H1 (cell line): ENCODE measurements around the gene CTCF. TPM values are rescaled to one million over a fixed set of nuclear protein-coding genes. Genes with fewer than 3 reads are reported as not detected.

Experiments
- CTCF ChIA-PET: fragments of 300-600 bp; sonication (Branson Sonifier 250); formaldehyde crosslinking; loops from one replicate; lab custom pipeline; 2021; ENCODE audit not compliant: partially characterized antibody; lab: Charles Lee
- POLR2A ChIA-PET: fragments of 300-600 bp; sonication (Branson Sonifier 250); formaldehyde crosslinking; loops from one replicate; lab custom pipeline; 2021; ENCODE audit warnings: inconsistent platforms; ENCODE audit not compliant: partially characterized antibody; lab: Charles Lee
- DNase-seq, 2 experiments: peaks; one replicate each; pipeline versions ENCODE4 v3.0.0 to v3.0.0-alpha.2; 2010 to 2022; ENCODE audit warnings: low spot score in 2 of 2, low read depth in 1 of 2, mixed read lengths in 1 of 2
- FAIRE-seq: peaks from 2 replicates; lab custom pipeline; 2011; peaks lifted over from hg19 to GRCh38; lab: Jason Lieb, UNC
- H2AFZ ChIP-seq: 2 replicates; pipeline ENCODE4 v1.8.1; 2012; ENCODE audit warnings: low read length, inconsistent platforms
- H2AK5ac ChIP-seq: 2 replicates; pipeline ENCODE4 v1.6.1; 2013; ENCODE audit warnings: low read depth, low read length
- H2BK120ac ChIP-seq: replicated peaks from 2 replicates; pipeline ENCODE3; 2013; ENCODE audit warnings: low read depth, low read length, inconsistent platforms
- H2BK12ac ChIP-seq: 2 replicates; pipeline ENCODE4 v1.6.1; 2013; ENCODE audit warnings: low read depth, low read length
- H2BK15ac ChIP-seq: 2 replicates; pipeline ENCODE4 v1.6.1; 2013; ENCODE audit warnings: low read length
- H2BK20ac ChIP-seq: 2 replicates; pipeline ENCODE4 v1.6.1; 2013; ENCODE audit warnings: low read length
- H2BK5ac ChIP-seq: 2 replicates; pipeline ENCODE4 v1.6.1; 2013; ENCODE audit warnings: low read depth, low read length
- H3K14ac ChIP-seq: 2 replicates; pipeline ENCODE4 v1.6.1; 2013; ENCODE audit warnings: inconsistent platforms; ENCODE audit not compliant: insufficient read length
- H3K18ac ChIP-seq: 2 replicates; pipeline ENCODE4 v1.6.1; 2013; ENCODE audit warnings: low read length; ENCODE audit errors: extremely low read depth
- H3K23ac ChIP-seq: 2 replicates; pipeline ENCODE4 v1.6.1; 2013; ENCODE audit warnings: inconsistent platforms; ENCODE audit not compliant: insufficient read length
- H3K23me2 ChIP-seq: 2 replicates; pipeline ENCODE4 v1.6.1; 2013; ENCODE audit warnings: low read depth, low read length
- H3K27ac ChIP-seq: 2 replicates; pipeline ENCODE4 v1.6.1; 2011; ENCODE audit warnings: low read depth, low read length, inconsistent platforms
- H3K27me3 ChIP-seq, 4 experiments: replicated peaks in 1 of 4; 1 replicate in 1 of 4; 2 replicates in 3 of 4; pipeline versions ENCODE4 v1.6.1 to v1.8.1; 2011 to 2013; ENCODE audit warnings: low read length in 3 of 4, mild to moderate bottlenecking in 3 of 4, inconsistent platforms in 2 of 4, mixed read lengths in 2 of 4, moderate library complexity in 1 of 4; ENCODE audit not compliant: control insufficient read depth in 3 of 4, insufficient read depth in 3 of 4; ENCODE audit errors: extremely low read depth in 1 of 4
- H3K36me3 ChIP-seq, 4 experiments: 2 replicates each; pipeline versions ENCODE4 v1.6.1 to v1.8.1; 2011 to 2013; ENCODE audit warnings: mild to moderate bottlenecking in 4 of 4, low read length in 3 of 4, moderate library complexity in 2 of 4, control low read depth in 1 of 4, inconsistent platforms in 1 of 4; ENCODE audit not compliant: insufficient read depth in 4 of 4, control insufficient read depth in 2 of 4
- H3K4ac ChIP-seq: replicated peaks from 2 replicates; pipeline ENCODE3; 2013; ENCODE audit warnings: low read length, low read depth, mixed read lengths, inconsistent platforms; ENCODE audit not compliant: insufficient read length
- H3K4me1 ChIP-seq, 4 experiments: replicated peaks in 1 of 4; 1 replicate in 1 of 4; 2 replicates in 3 of 4; pipeline versions ENCODE4 v1.6.1 to v1.8.1; 2011 to 2013; ENCODE audit warnings: low read length in 3 of 4, inconsistent platforms in 2 of 4, mixed read lengths in 1 of 4; ENCODE audit not compliant: insufficient read depth in 4 of 4, control insufficient read depth in 3 of 4
- H3K4me2 ChIP-seq, 2 experiments: 2 replicates each; pipeline versions ENCODE4 v1.6.1 to v1.8.1; 2011 to 2013; ENCODE audit warnings: low read depth in 2 of 2, low read length in 2 of 2, control low read depth in 1 of 2, inconsistent platforms in 1 of 2, mild to moderate bottlenecking in 1 of 2; ENCODE audit not compliant: insufficient read depth in 1 of 2
- H3K4me3 ChIP-seq, 4 experiments: fragments of 200-600, 300-600 bp in 1 of 4; sonication (generic), shearing (Covaris generic), sonication (Bioruptor Twin) in 1 of 4; 2 replicates each; pipeline versions ENCODE4 v1.5.1 to v1.8.1; 2011 to 2016; ENCODE audit warnings: low read length in 4 of 4, low read depth in 3 of 4, control low read depth in 2 of 4, inconsistent platforms in 2 of 4, mild to moderate bottlenecking in 2 of 4, mixed read lengths in 1 of 4, moderate library complexity in 1 of 4; ENCODE audit not compliant: insufficient read depth in 2 of 4; ENCODE audit errors: extremely low read depth in 1 of 4
- H3K56ac ChIP-seq: replicated peaks from 2 replicates; pipeline ENCODE3; 2013; ENCODE audit warnings: low read depth, mild to moderate bottlenecking, mixed read lengths, low read length, inconsistent platforms; ENCODE audit not compliant: insufficient read length
- H3K79me1 ChIP-seq: 2 replicates; pipeline ENCODE4 v1.6.1; 2013; ENCODE audit warnings: low read depth, low read length, control low read depth
- H3K79me2 ChIP-seq, 2 experiments: 2 replicates each; pipeline versions ENCODE4 v1.6.1 to v1.8.1; 2012 to 2013; ENCODE audit warnings: low read length in 2 of 2, mild to moderate bottlenecking in 2 of 2, inconsistent platforms in 1 of 2; ENCODE audit not compliant: insufficient read depth in 2 of 2, control insufficient read depth in 1 of 2
- H3K9ac ChIP-seq, 4 experiments: replicated peaks in 1 of 4; 1 replicate in 1 of 4; 2 replicates in 3 of 4; pipeline versions ENCODE4 v1.6.1 to v1.8.1; 2011 to 2013; ENCODE audit warnings: low read depth in 3 of 4, low read length in 3 of 4, control low read depth in 2 of 4, mild to moderate bottlenecking in 2 of 4, moderate library complexity in 2 of 4, inconsistent platforms in 1 of 4; ENCODE audit errors: extremely low read depth in 1 of 4
- H3K9me3 ChIP-seq, 2 experiments: 2 replicates each; pipeline versions ENCODE4 v1.6.1 to v1.8.1; 2012 to 2013; ENCODE audit warnings: mild to moderate bottlenecking in 2 of 2, moderate library complexity in 2 of 2, control low read depth in 1 of 2, inconsistent platforms in 1 of 2, low read depth in 1 of 2, low read length in 1 of 2, mixed read lengths in 1 of 2; ENCODE audit not compliant: insufficient read depth in 2 of 2
- H4K20me1 ChIP-seq, 2 experiments: replicated peaks in 1 of 2; 2 replicates each; pipeline versions ENCODE3 to v1.8.1; 2011 to 2013; ENCODE audit warnings: inconsistent platforms in 2 of 2, low read length in 2 of 2, mild to moderate bottlenecking in 1 of 2; ENCODE audit not compliant: insufficient read depth in 2 of 2, control insufficient read depth in 1 of 2
- H4K5ac ChIP-seq: 2 replicates; pipeline ENCODE4 v1.6.1; 2013; ENCODE audit warnings: low read length, low read depth, mixed read lengths, inconsistent platforms; ENCODE audit not compliant: insufficient read length
- H4K8ac ChIP-seq: 2 replicates; pipeline ENCODE4 v1.8.0; 2013; ENCODE audit warnings: mild to moderate bottlenecking, moderate library complexity, low read length, inconsistent platforms; ENCODE audit not compliant: insufficient read depth; ENCODE audit errors: extremely low read depth
- H4K91ac ChIP-seq: replicated peaks from 2 replicates; pipeline ENCODE3; 2013; ENCODE audit warnings: low read length, mixed read lengths, inconsistent platforms; ENCODE audit not compliant: insufficient read length
- BACH1 ChIP-seq: IDR thresholded peaks from 2 replicates; pipeline ENCODE4 v1.6.1; 2012; ENCODE audit warnings: low read length, improper control_type of control experiment
- BCL11A ChIP-seq, 2 experiments: IDR thresholded peaks; one replicate each; pipeline ENCODE4 v1.6.1; 2011; ENCODE audit warnings: low read depth in 2 of 2, low read length in 2 of 2, mild to moderate bottlenecking in 2 of 2
- BRCA1 ChIP-seq: IDR thresholded peaks from 2 replicates; pipeline ENCODE4 v1.6.1; 2012; ENCODE audit warnings: low read depth, low read length, improper control_type of control experiment
- CBX5 ChIP-seq: fragments of 300-800, 300-1000 bp; sonication (generic); IDR thresholded peaks from 2 replicates; pipeline ENCODE4 v1.7.1; 2016; ENCODE audit warnings: antibody characterized with exemption, low read length, low read depth
- CHD1 ChIP-seq: IDR thresholded peaks from 2 replicates; pipeline ENCODE4 v1.6.1; 2012; ENCODE audit warnings: low read depth, low read length, improper control_type of control experiment
- HDAC2 ChIP-seq, 2 experiments: fragments of 300-600 bp in 1 of 2; sonication (generic) in 1 of 2; IDR thresholded peaks; 2 replicates each; pipeline ENCODE4 v1.6.1; 2011 to 2012; ENCODE audit warnings: low read depth in 2 of 2, low read length in 2 of 2, mild to moderate bottlenecking in 2 of 2, moderate library complexity in 2 of 2, borderline replicate concordance in 1 of 2, inconsistent platforms in 1 of 2
- HDAC6 ChIP-seq: IDR thresholded peaks from one replicate; pipeline ENCODE4 v1.7.1; 2012; ENCODE audit warnings: low read depth, mild to moderate bottlenecking, inconsistent platforms, low read length, moderate library complexity
- JUND ChIP-seq: IDR thresholded peaks from 2 replicates; pipeline ENCODE4 v1.6.1; 2011; ENCODE audit warnings: mild to moderate bottlenecking, improper control_type of control experiment, low read length
- KDM1A ChIP-seq: fragments of 200-600, 300-600 bp; sonication (generic); IDR thresholded peaks from 2 replicates; pipeline ENCODE4 v1.7.1; 2016; ENCODE audit warnings: mild to moderate bottlenecking, low read length, borderline replicate concordance
- MAFK ChIP-seq: IDR thresholded peaks from 2 replicates; pipeline ENCODE4 v1.6.1; 2012; ENCODE audit warnings: low read depth, mild to moderate bottlenecking, improper control_type of control experiment, low read length
- POLR2A ChIP-seq, 2 experiments: IDR thresholded peaks; 1 replicate in 1 of 2; 2 replicates in 1 of 2; pipeline ENCODE4 v1.6.1; 2011; ENCODE audit warnings: low read depth in 2 of 2, low read length in 2 of 2, mild to moderate bottlenecking in 2 of 2; ENCODE audit errors: control extremely low read depth in 1 of 2
- WGBS, 2 experiments: shearing (Covaris generic) in 1 of 2; methylation state at CpG; one replicate each; pipeline versions ENCODE4 v1.1.6 to v1.1.7; 2013 to 2015; ENCODE audit warnings: low lambda C conversion rate in 2 of 2, mixed read lengths in 2 of 2, inconsistent platforms in 1 of 2, low coverage in 1 of 2, missing lambda C conversion rate in 1 of 2; ENCODE audit not compliant: insufficient replicate concordance in 2 of 2, insufficient coverage in 1 of 2, insufficient read length in 1 of 2; ENCODE audit errors: extremely low coverage in 1 of 2, missing lambda C conversion rate in 1 of 2; 5-methylcytosine and 5-hydroxymethylcytosine counted together
- polyA plus RNA-seq, 7 experiments: library from polyadenylated mRNA; depleted of rRNA in 3 of 7; stranded (reverse) in 5 of 7; unstranded in 2 of 7; fragments of >200 nt in 5 of 7; fragments of 200-250 nt in 2 of 7; gene quantifications; 1 replicate in 5 of 7; 2 replicates in 1 of 7; 4 replicates in 1 of 7; pipeline versions ENCODE4 v1.2.1 to v1.2.3, GENCODE V29; 2011 to 2013; ENCODE audit warnings: missing spikeins in 2 of 7, mixed read lengths in 2 of 7
- total RNA-seq: library from RNA; stranded (reverse); fragmentation: NEBNext Ultra II Directional; extraction: Animal tissue kit (Norgen Biotek cat#: 25700); gene quantifications from 2 replicates; pipeline ENCODE4 v1.2.1, GENCODE V29; 2021

Gene CTCF
- total and polyA plus RNA-seq, 2 of the 8 experiments (the other 6 are each of a cell fraction or from before 2014, with no cell fraction given): 32.4 to 66.0 TPM

- no peak overlapping the region for H2BK12ac ChIP-seq
- no peak overlapping the region for H3K23ac ChIP-seq
- H3K27me3 ChIP-seq: no peaks in the 10 kb centered on the region
- no peak overlapping the region for H3K9ac ChIP-seq
- H3K4ac ChIP-seq: no peak overlapping the region
- no peak for FAIRE-seq
- no peaks in the 10 kb centered on the region for H3K4me1 ChIP-seq
- H3K79me2 ChIP-seq: peaks cover 0 to 3% of the 10 kb centered on the region in 2 experiments; a peak in 1 of 4 replicates
- no peak overlapping the region for H2BK5ac ChIP-seq
- no peak for DNase-seq
- no peak overlapping the region for H4K8ac ChIP-seq
- no peak overlapping the region for H3K4me2 ChIP-seq
- no peak overlapping the region for H3K56ac ChIP-seq
- H2BK120ac ChIP-seq: no peak overlapping the region
- H2BK20ac ChIP-seq: no peak overlapping the region
- peaks cover 3 to 16% (median 10%) of the 10 kb centered on the region in 4 experiments; a peak in 6 of 8 replicates for H3K36me3 ChIP-seq
- no peaks in the 10 kb centered on the region for H3K23me2 ChIP-seq
- no peak overlapping the region for H4K91ac ChIP-seq
- H3K18ac ChIP-seq: no peak overlapping the region
- H3K9me3 ChIP-seq: no peaks in the 10 kb centered on the region
- CTCF ChIA-PET: interaction anchor here (1.3 to 7.2 kb wide), 3 partner anchors 11 to 245 kb away, joined by 4 to 45 read pairs (median 9); no protein-coding TSS in a partner anchor
- no peak overlapping the region for H2BK15ac ChIP-seq
- no peak overlapping the region for H3K14ac ChIP-seq
- H2AK5ac ChIP-seq: no peak overlapping the region
- H4K20me1 ChIP-seq: peaks cover 1 to 3% of the 10 kb centered on the region in 2 experiments
- WGBS, 2 experiments: 98% methylated on average over 4 of the region's 4 CpGs; no CpG with 5 or more reads in 1 of the 2 experiments
- H3K27ac ChIP-seq: no peak overlapping the region
- no peak overlapping the region for H2AFZ ChIP-seq
- H3K79me1 ChIP-seq: no peaks in the 10 kb centered on the region
- POLR2A ChIA-PET: no interaction called here
- H4K5ac ChIP-seq: no peak overlapping the region
- H3K4me3 ChIP-seq: no peak overlapping the region
- no peak for TF ChIP-seq CHD1
- TF ChIP-seq HDAC6: no peak
- TF ChIP-seq CBX5: no peak
- no peak for TF ChIP-seq BRCA1
- TF ChIP-seq BACH1: no peak
- TF ChIP-seq HDAC2 (IDR thresholded peaks at IDR 0.05; ENCODE audit: borderline replicate concordance in 1 of 2, low read depth in 2 of 2, low read length in 2 of 2): no peak
- no peak for TF ChIP-seq KDM1A
- no peak for TF ChIP-seq MAFK
- no peak for TF ChIP-seq POLR2A (IDR thresholded peaks at IDR 0.05; ENCODE audit: control extremely low read depth in 1 of 2, low read depth in 2 of 2, low read length in 2 of 2)
- no peak for TF ChIP-seq JUND
- TF ChIP-seq BCL11A (IDR thresholded peaks at IDR 0.05; ENCODE audit: low read depth in 2 of 2, low read length in 2 of 2): no peak
These were observed 121.4 kb downstream of the CTCF start for GRCh38 chr16:67683767-67684166.
